PC-3 (cell line): ENCODE results near the gene SPATA9. TPM values are rescaled to one million over a fixed set of nuclear protein-coding genes. Genes with fewer than 3 reads are reported as not detected.
A peak's percentile ranks its signal among the peaks of the same experiment; 100 is the strongest.

Experiments used
- ATAC-seq: fragments of 200-7000 bp; cut with Tn5 transposase; 2 replicates; pipeline ENCODE4 v1.9.1; 2020; ENCODE audit warnings: mild to moderate bottlenecking, moderate library complexity
- BruUV-seq: library from RNA; stranded (reverse); fragments of 400-500 nt; replicated peaks from 2 replicates; lab custom pipeline; 2021; lab: Mats Ljungman, UMichigan
- CTCF ChIA-PET: fragments of 300-600 bp; sonication (Branson Sonifier 250); formaldehyde crosslinking; loops from one replicate; lab custom pipeline; 2022; ENCODE audit warnings: antibody characterized with exemption; lab: Charles Lee
- POLR2A ChIA-PET: fragments of 300-600 bp; sonication (Branson Sonifier 250); formaldehyde crosslinking; loops from one replicate; lab custom pipeline; 2022; ENCODE audit warnings: antibody characterized with exemption; ENCODE audit not compliant: unreplicated experiment; lab: Charles Lee
- DNase-seq: peaks from one replicate; pipeline ENCODE4 v3.0.0-alpha.2; 2015
- H2AFZ ChIP-seq: fragments of 300-600 bp; sonication (generic); 2 replicates; pipeline ENCODE4 v1.6.0; 2016; ENCODE audit warnings: antibody characterized with exemption, low read length
- H3F3A ChIP-seq: fragments of 300-600 bp; sonication (generic); one replicate; pipeline ENCODE4 v1.6.0; 2017; ENCODE audit warnings: antibody characterized with exemption, low read length, control low read depth, mild to moderate bottlenecking; ENCODE audit not compliant: unreplicated experiment
- H3K27ac ChIP-seq: fragments of 300-600 bp; sonication (generic); 2 replicates; pipeline ENCODE4 v1.5.1; 2016; ENCODE audit warnings: mild to moderate bottlenecking, low read length
- H3K27me3 ChIP-seq: fragments of 300-600 bp; sonication (generic); 2 replicates; pipeline ENCODE4 v1.6.1; 2016; ENCODE audit warnings: low read length, mixed read lengths
- H3K36me3 ChIP-seq: fragments of 300-600 bp; sonication (generic); 2 replicates; pipeline ENCODE4 v1.6.1; 2016; ENCODE audit warnings: low read depth, mixed run types, low read length, mixed read lengths
- H3K4me1 ChIP-seq: fragments of 300-600 bp; sonication (generic); 2 replicates; pipeline ENCODE4 v1.5.1; 2016; ENCODE audit warnings: low read length; ENCODE audit not compliant: insufficient read depth
- H3K4me2 ChIP-seq: fragments of 300-600 bp; sonication (generic); 2 replicates; pipeline ENCODE4 v1.6.0; 2016; ENCODE audit warnings: low read length
- H3K4me3 ChIP-seq: fragments of 300-600 bp; sonication (generic); 2 replicates; pipeline ENCODE4 v1.5.1; 2016; ENCODE audit warnings: mild to moderate bottlenecking, low read length, mixed read lengths
- H3K79me2 ChIP-seq: fragments of 300-600 bp; sonication (generic); 2 replicates; pipeline ENCODE4 v1.6.1; 2017; ENCODE audit warnings: low read length, mixed read lengths
- H3K9ac ChIP-seq: fragments of 300-600 bp; sonication (generic); 2 replicates; pipeline ENCODE4 v1.6.0; 2016; ENCODE audit warnings: mild to moderate bottlenecking, low read length
- H3K9me2 ChIP-seq: fragments of 300-600 bp; sonication (generic); replicated peaks from 2 replicates; pipeline ENCODE4 v1.6.1; 2016; ENCODE audit warnings: mixed run types, low read length, mixed read lengths
- H3K9me3 ChIP-seq: fragments of 300-600 bp; sonication (generic); 2 replicates; pipeline ENCODE4 v1.6.1; 2016; ENCODE audit warnings: low read length, mixed read lengths
- H4K20me1 ChIP-seq: fragments of 300-600 bp; sonication (generic); 2 replicates; pipeline ENCODE4 v1.6.1; 2016; ENCODE audit warnings: low read length, mixed read lengths
- EZH2 ChIP-seq: fragments of 300-600 bp; sonication (generic); IDR thresholded peaks from one replicate; pipeline ENCODE4 v1.6.1; 2017; ENCODE audit warnings: antibody characterized with exemption, mild to moderate bottlenecking, low read length; ENCODE audit not compliant: unreplicated experiment
- EZH2phosphoT487 ChIP-seq: fragments of 300-600 bp; sonication (generic); IDR thresholded peaks from 2 replicates; pipeline ENCODE4 v1.6.1; 2018; ENCODE audit warnings: mild to moderate bottlenecking, antibody characterized with exemption, low read length, borderline replicate concordance
- intact Hi-C: fragments of 100-400 bp; cut with micrococcal nuclease; formaldehyde crosslinking; loops from 2 replicates; pipeline ENCODE4 v1.9.0; 2023
- total RNA-seq: library from RNA; depleted of rRNA; stranded (reverse); fragments of >200 nt; gene quantifications from 2 replicates; pipeline ENCODE4 v1.2.3, GENCODE V29; 2014
- TF ChIP-seq, protein P1 (sequence below): fragments of 300-600 bp; sonication (generic); conservative IDR thresholded peaks from 2 replicates; pipeline ENCODE4 v1.5.1; 2017; ENCODE audit warnings: antibody characterized with exemption, low read depth, mild to moderate bottlenecking, low read length

The SPATA9 gene
- total RNA-seq, 1 experiment from 2014 or later, result not detected

DNA sequence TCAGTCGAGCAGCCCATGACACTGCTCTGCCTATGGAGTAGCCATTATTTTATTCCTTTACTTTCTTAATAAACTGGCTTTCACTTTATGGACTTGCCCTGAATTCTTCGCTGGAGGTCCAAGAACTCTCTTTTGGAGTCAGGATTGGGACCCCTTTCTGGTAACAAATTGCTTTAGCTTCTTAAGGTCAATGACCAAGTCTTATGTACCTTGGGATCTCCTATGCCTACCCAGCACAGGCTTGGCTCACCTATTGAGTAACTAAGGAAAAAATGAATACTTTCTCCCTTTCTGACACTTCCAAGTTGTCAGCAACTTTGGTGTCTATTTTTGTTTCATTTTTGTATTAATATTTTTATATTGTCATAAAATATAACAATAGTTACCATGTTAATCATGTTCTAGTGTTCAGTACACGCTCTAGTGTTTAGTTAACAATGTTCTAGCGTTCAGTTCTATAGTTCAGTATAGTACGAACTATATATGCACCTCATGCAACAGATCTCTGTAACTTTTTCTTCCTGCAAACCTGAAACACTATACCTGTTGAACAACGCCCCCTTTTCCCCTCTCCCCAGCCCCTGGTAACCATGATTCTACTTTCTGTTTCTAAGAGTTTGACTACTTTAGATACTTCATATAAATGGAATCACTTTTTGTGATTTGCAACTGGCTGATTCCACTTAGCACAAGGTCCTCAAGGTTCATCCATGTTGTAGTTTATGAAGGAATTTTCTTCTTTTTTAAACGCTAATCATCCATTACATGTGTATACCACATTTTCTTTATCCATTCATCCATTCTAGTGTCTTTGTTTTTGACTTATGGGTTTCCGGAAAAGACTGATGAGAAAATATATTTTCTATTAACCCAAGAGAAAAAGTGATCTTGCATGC, 46.6 kb upstream of the SPATA9 start:
- H3K27ac ChIP-seq, result no peak overlapping the region
- CTCF ChIA-PET, result no interaction called here
- no peak overlapping the region for H3K4me3 ChIP-seq
- ATAC-seq (no peak), DNase-seq (no peak)
- H3K9ac ChIP-seq, result no peak overlapping the region
- H3K9me2 ChIP-seq, result no peaks in the 10 kb centered on the region
- H3K4me2 ChIP-seq, result 0 out of 2 replicates have a peak overlapping the region, but pooled peaks have one; percentile 2
- no peak overlapping the region for H2AFZ ChIP-seq
- peaks cover 12% of the 10 kb centered on the region; the same call in 1 of the 2 replicates for H3K79me2 ChIP-seq
- BruUV-seq, result no TSS peak
- intact Hi-C loops, result loop anchor here (2.0 to 10.0 kb wide), 6 partner anchors 17 to 175 kb away; partner anchors contain the start of genes ARSK, GLRX and SKIC3
- H3K36me3 ChIP-seq, result no peaks in the 10 kb centered on the region
- no peaks in the 10 kb centered on the region for H3F3A ChIP-seq
- H3K27me3 ChIP-seq, result no peaks in the 10 kb centered on the region
- H3K4me1 ChIP-seq, result peaks cover 28% of the 10 kb centered on the region
- no peaks in the 10 kb centered on the region for H4K20me1 ChIP-seq
- no peak for TF ChIP-seq EZH2phosphoT487
- TF ChIP-seq, protein P1, sequence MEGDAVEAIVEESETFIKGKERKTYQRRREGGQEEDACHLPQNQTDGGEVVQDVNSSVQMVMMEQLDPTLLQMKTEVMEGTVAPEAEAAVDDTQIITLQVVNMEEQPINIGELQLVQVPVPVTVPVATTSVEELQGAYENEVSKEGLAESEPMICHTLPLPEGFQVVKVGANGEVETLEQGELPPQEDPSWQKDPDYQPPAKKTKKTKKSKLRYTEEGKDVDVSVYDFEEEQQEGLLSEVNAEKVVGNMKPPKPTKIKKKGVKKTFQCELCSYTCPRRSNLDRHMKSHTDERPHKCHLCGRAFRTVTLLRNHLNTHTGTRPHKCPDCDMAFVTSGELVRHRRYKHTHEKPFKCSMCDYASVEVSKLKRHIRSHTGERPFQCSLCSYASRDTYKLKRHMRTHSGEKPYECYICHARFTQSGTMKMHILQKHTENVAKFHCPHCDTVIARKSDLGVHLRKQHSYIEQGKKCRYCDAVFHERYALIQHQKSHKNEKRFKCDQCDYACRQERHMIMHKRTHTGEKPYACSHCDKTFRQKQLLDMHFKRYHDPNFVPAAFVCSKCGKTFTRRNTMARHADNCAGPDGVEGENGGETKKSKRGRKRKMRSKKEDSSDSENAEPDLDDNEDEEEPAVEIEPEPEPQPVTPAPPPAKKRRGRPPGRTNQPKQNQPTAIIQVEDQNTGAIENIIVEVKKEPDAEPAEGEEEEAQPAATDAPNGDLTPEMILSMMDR, result no peak
- TF ChIP-seq EZH2, result no peak
- no peaks in the 10 kb centered on the region for H3K9me3 ChIP-seq
- POLR2A ChIA-PET, result no interaction called here

DNA sequence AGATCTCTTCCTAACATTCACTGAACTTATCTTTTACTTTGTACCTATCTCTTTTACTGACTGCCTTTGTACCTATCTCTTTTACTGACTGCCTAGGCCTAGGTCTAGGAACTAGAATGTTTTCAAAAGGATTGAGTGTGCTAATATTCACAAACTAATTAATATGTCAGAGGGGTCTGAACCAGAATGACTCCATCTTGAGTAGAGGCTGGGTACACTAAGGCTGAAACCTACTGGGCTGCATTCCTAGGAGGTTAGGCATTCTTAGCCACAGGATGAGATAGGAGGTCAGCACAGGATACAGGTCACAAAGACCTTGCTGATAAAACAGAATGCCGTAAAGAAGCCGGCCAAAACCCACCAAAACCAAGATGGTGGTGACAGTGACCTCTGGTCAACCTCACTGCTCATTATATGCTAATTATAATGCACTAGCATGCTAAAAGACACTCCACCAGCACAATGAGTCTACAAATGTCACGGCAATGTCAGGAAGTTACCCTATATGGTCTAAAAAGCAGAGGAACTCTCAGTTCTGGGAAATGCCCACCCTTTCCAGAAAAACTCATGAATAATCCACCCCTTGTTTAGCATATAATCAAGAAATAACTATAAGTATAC, 45.8 kb upstream of the SPATA9 start:
- H2AFZ ChIP-seq, result peak overlapping the region; percentile 7; the same call in 1 of the 2 replicates
- H3K27ac ChIP-seq, result peak overlapping the region; percentile 22
- no peaks in the 10 kb centered on the region for H3F3A ChIP-seq
- ChIA-PET CTCF (no interaction called here), POLR2A (no interaction called here)
- peaks cover 28% of the 10 kb centered on the region for H3K4me1 ChIP-seq
- H4K20me1 ChIP-seq, result no peaks in the 10 kb centered on the region
- intact Hi-C loops, result no loop called here
- H3K36me3 ChIP-seq, result no peaks in the 10 kb centered on the region
- H3K79me2 ChIP-seq, result peaks cover 12% of the 10 kb centered on the region; the same call in 1 of the 2 replicates
- no peaks in the 10 kb centered on the region for H3K9me2 ChIP-seq
- H3K4me2 ChIP-seq, result peak overlapping the region; percentile 50
- H3K9me3 ChIP-seq, result no peaks in the 10 kb centered on the region
- ATAC-seq (no peak), DNase-seq (peak; percentile 31)
- H3K4me3 ChIP-seq, result no peak overlapping the region
- H3K9ac ChIP-seq, result no peak overlapping the region
- no peaks in the 10 kb centered on the region for H3K27me3 ChIP-seq
- no TSS peak for BruUV-seq
- TF ChIP-seq EZH2 (no peak), EZH2phosphoT487 (no peak)
- TF ChIP-seq, protein P1, result no peak
